Measurements from ENCODE around the gene TTC4.

GRCh38 chr1:54710434-54710833 is 5.2 kb upstream of the TTC4 start:
- TF ChIP-seq CTCF (conservative IDR thresholded peaks at IDR 0.05 in 1 of 2, IDR thresholded peaks at IDR 0.05 in 1 of 2; ENCODE audit: extremely low read depth in 1 of 2, insufficient read depth in 1 of 2, low read depth in 1 of 2, low read length in 2 of 2), result no peak
- TF ChIP-seq EZH2 (IDR thresholded peaks at IDR 0.05; ENCODE audit: borderline replicate concordance, low read length), result no peak
